Neutrophil (primary cell): ENCODE measurements around the gene KLK15.

Experiments used
- H3K27ac ChIP-seq: fragments of 200-600 bp; sonication (generic); 2 replicates; pipeline ENCODE4 v1.5.1; 2016; ENCODE audit warnings: mild to moderate bottlenecking, moderate library complexity
- H3K27me3 ChIP-seq: fragments of 200-600 bp; sonication (generic); 2 replicates; pipeline ENCODE4 v1.6.0; 2016; ENCODE audit warnings: mild to moderate bottlenecking
- H3K36me3 ChIP-seq: fragments of 200-600 bp; sonication (generic); 2 replicates; pipeline ENCODE4 v1.5.1; 2017
- H3K4me1 ChIP-seq, 2 experiments: fragments of 200-600 bp in 1 of 2; sonication (generic) in 1 of 2; 1 replicate in 1 of 2; 2 replicates in 1 of 2; pipeline versions ENCODE4 v1.5.1 to v1.6.1; 2013 to 2016; ENCODE audit warnings: low read depth in 1 of 2, low read length in 1 of 2, mild to moderate bottlenecking in 1 of 2, moderate library complexity in 1 of 2; ENCODE audit not compliant: control insufficient read depth in 1 of 2, insufficient read depth in 1 of 2
- H3K4me3 ChIP-seq, 2 experiments: fragments of 200-600 bp in 1 of 2; sonication (generic) in 1 of 2; 1 replicate in 1 of 2; 2 replicates in 1 of 2; pipeline ENCODE4 v1.5.1; 2013 to 2016; ENCODE audit warnings: low read depth in 1 of 2, low read length in 1 of 2, mild to moderate bottlenecking in 1 of 2, moderate library complexity in 1 of 2
- H3K9me3 ChIP-seq: fragments of 200-600 bp; sonication (generic); 2 replicates; pipeline ENCODE4 v1.5.1; 2016
- TF ChIP-seq, protein P1 (sequence below): fragments of 200-600 bp; sonication (generic); IDR thresholded peaks from 2 replicates; pipeline ENCODE4 v1.5.1; 2016; ENCODE audit warnings: antibody characterized with exemption

The KLK15 gene

DNA sequence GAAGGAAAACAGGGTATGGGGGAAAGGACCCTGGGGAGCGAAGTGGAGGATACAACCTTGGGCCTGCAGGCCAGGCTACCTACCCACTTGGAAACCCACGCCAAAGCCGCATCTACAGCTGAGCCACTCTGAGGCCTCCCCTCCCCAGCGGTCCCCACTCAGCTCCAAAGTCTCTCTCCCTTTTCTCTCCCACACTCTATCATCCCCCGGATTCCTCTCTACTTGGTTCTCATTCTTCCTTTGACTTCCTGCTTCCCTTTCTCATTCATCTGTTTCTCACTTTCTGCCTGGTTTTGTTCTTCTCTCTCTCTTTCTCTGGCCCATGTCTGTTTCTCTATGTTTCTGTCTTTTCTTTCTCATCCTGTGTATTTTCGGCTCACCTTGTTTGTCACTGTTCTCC lies 24.0 kb upstream of the KLK15 start:
- H3K4me3 ChIP-seq = no peak overlapping the region
- H3K36me3 ChIP-seq = no peaks in the 10 kb centered on the region
- TF ChIP-seq, protein P1, sequence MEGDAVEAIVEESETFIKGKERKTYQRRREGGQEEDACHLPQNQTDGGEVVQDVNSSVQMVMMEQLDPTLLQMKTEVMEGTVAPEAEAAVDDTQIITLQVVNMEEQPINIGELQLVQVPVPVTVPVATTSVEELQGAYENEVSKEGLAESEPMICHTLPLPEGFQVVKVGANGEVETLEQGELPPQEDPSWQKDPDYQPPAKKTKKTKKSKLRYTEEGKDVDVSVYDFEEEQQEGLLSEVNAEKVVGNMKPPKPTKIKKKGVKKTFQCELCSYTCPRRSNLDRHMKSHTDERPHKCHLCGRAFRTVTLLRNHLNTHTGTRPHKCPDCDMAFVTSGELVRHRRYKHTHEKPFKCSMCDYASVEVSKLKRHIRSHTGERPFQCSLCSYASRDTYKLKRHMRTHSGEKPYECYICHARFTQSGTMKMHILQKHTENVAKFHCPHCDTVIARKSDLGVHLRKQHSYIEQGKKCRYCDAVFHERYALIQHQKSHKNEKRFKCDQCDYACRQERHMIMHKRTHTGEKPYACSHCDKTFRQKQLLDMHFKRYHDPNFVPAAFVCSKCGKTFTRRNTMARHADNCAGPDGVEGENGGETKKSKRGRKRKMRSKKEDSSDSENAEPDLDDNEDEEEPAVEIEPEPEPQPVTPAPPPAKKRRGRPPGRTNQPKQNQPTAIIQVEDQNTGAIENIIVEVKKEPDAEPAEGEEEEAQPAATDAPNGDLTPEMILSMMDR = no peak
- no peaks in the 10 kb centered on the region for H3K4me1 ChIP-seq
- H3K9me3 ChIP-seq = no peaks in the 10 kb centered on the region
- H3K27me3 ChIP-seq = peaks cover 47% of the 10 kb centered on the region
- no peak overlapping the region for H3K27ac ChIP-seq

DNA sequence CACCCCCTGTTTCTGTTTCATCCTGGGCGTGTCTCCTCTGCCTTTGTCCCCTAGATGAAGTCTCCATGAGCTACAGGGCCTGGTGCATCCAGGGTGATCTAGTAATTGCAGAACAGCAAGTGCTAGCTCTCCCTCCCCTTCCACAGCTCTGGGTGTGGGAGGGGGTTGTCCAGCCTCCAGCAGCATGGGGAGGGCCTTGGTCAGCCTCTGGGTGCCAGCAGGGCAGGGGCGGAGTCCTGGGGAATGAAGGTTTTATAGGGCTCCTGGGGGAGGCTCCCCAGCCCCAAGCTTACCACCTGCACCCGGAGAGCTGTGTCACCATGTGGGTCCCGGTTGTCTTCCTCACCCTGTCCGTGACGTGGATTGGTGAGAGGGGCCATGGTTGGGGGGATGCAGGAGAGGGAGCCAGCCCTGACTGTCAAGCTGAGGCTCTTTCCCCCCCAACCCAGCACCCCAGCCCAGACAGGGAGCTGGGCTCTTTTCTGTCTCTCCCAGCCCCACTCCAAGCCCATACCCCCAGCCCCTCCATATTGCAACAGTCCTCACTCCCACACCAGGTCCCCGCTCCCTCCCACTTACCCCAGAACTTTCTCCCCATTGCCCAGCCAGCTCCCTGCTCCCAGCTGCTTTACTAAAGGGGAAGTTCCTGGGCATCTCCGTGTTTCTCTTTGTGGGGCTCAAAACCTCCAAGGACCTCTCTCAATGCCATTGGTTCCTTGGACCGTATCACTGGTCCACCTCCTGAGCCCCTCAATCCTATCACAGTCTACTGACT lies 21.4 kb upstream of the KLK15 start, which contains the start of gene KLK3:
Gene KLK3, plus strand, starts transcription at position 280 of the 775 bp plus-strand sequence. Its CDS starts 41 bp downstream, at position 321.
- no peak within 1 kb of the TSS for H3K4me3 ChIP-seq
- H3K36me3 ChIP-seq = no peaks in the 10 kb centered on the region
- no peaks in the 10 kb centered on the region for H3K4me1 ChIP-seq
- H3K27ac ChIP-seq = no peak within 1 kb of the TSS
- TF ChIP-seq, protein P1 = no peak
- peaks cover 53% of the 10 kb centered on the region for H3K27me3 ChIP-seq
- H3K9me3 ChIP-seq = no peaks in the 10 kb centered on the region

DNA sequence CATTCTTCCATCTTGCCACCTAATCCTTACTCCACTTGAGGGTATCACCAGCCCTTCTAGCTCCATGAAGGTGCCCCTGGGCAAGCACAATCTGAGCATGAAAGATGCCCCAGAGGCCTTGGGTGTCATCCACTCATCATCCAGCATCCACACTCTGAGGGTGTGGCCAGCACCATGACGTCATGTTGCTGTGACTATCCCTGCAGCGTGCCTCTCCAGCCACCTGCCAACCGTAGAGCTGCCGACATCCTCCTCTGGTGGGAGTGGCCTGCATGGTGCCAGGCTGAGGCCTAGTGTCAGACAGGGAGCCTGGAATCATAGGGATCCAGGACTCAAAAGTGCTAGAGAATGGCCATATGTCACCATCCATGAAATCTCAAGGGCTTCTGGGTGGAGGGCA lies 18.2 kb upstream of the KLK15 start:
- H3K4me3 ChIP-seq = no peak overlapping the region
- peaks cover 41% of the 10 kb centered on the region for H3K27me3 ChIP-seq
- no peaks in the 10 kb centered on the region for H3K9me3 ChIP-seq
- H3K36me3 ChIP-seq = no peaks in the 10 kb centered on the region
- TF ChIP-seq, protein P1 = no peak
- H3K4me1 ChIP-seq = no peaks in the 10 kb centered on the region
- H3K27ac ChIP-seq = no peak overlapping the region

GRCh38 chr19:50850738-50851137 lies 17.4 kb upstream of the KLK15 start:
- H3K27me3 ChIP-seq = peaks cover 40% of the 10 kb centered on the region
- no peak overlapping the region for H3K4me3 ChIP-seq
- TF ChIP-seq, protein P1 = no peak
- no peaks in the 10 kb centered on the region for H3K9me3 ChIP-seq
- H3K4me1 ChIP-seq = no peaks in the 10 kb centered on the region
- no peaks in the 10 kb centered on the region for H3K36me3 ChIP-seq
- no peak overlapping the region for H3K27ac ChIP-seq

- no peaks in the 10 kb centered on the region for H3K4me1 ChIP-seq
- no peak overlapping the region for H3K27ac ChIP-seq
- H3K36me3 ChIP-seq = no peaks in the 10 kb centered on the region
- no peaks in the 10 kb centered on the region for H3K9me3 ChIP-seq
- H3K27me3 ChIP-seq = peaks cover 22% of the 10 kb centered on the region
- TF ChIP-seq, protein P1 = no peak
- H3K4me3 ChIP-seq = no peak overlapping the region
These were observed 11.0 kb upstream of the KLK15 start for GRCh38 chr19:50844296-50844935.
